Measurements from ENCODE around the gene ARL9. TPM values are rescaled to one million over a fixed set of nuclear protein-coding genes. Genes with fewer than 3 reads are reported as not detected.

ARL9 gene
- total RNA-seq, 1 donor from 2014 or later, result not detected

DNA sequence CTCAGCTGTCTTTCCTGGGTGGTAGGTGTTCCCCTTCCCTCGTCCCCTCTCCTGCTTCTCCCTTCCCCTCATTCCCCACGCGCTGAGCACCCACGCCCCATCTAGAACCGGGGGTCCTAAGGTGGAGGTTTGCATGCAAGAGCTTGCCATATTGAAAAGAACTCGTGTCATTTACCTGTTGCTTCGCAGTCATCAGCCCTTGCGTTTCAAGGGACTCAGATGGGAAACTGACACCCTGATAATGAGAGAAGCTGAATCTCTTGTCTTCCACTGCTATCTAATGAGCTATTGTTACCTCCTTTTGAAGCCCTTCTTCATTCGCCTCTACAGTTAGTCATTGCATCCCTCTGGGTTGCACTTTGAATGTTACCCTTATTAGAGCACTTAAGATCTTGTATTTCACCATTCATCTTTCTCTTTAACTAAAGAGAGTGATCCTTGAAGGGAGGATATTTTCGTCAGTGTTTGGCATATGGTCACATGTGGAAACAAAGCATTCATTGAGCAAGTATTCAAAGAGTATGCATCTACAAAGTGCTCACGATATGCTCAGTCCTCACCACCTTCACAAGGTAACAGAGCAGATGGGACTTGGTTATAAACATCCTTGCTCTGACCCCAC is 25.7 kb downstream of the ARL9 start:
- DNase-seq (ENCODE audit: extremely low read depth, low read depth, low spot score), result no peak

DNA sequence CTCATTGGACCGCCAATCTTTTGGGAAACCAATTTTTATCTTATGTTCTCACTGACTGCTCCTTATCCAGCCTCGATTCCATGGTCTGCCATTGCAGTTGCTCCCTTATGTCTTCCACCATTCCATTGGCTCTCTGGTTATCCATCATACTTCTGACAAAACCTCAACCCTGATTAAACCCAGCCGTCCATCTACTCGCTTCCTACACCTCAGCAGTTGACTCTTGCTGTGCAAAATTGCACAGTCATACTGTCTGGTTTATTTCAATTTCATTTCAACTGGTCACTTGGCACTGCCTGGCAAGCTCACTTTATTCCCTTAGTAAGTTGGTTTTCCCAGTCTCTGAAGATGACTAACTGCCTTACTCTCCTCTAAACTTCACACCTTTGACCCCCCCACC is 26.2 kb downstream of the ARL9 start:
- DNase-seq (ENCODE audit: extremely low read depth, low read depth, low spot score), result no peak

DNA sequence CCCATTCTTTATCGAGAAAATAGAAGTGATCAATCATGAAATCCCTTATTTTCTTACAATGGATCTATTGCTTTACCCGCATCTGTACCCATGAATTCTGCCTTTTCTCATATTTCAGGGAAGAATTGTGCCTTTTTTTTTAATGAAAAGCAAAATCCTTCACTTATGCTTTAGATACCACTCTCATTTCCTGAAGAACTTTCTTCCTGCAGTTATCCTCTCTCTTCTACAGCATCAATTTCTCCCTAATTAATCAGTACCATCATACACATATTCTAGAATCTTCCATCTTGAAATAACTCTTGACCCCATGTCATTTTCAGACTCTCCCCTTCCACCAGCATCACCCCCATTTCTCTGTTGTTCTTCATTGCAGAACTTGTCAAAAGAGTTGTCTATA is 26.6 kb downstream of the ARL9 start:
- no peak for DNase-seq (ENCODE audit: extremely low read depth, low read depth, low spot score)

DNA sequence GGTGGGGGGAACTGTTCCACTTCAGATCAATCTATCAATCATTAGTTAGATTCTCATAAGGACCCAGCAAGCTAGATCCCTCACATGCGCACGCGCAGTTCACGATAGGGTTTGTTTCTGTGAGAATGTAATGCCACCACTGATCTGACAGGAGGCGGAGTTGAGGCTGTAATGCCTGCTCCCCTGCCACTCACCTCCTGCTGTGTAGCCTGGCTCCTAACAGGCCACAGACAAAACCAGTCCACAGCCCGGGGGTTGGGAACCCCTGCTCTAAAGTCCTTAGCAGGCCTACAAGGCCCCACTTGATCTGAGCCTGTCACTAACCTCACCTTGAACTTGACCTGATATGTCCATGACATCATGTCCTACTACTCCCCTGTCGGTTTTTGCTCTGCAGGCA is 30.3 kb downstream of the ARL9 start:
- no peak for DNase-seq (ENCODE audit: extremely low read depth, low read depth, low spot score)

DNA sequence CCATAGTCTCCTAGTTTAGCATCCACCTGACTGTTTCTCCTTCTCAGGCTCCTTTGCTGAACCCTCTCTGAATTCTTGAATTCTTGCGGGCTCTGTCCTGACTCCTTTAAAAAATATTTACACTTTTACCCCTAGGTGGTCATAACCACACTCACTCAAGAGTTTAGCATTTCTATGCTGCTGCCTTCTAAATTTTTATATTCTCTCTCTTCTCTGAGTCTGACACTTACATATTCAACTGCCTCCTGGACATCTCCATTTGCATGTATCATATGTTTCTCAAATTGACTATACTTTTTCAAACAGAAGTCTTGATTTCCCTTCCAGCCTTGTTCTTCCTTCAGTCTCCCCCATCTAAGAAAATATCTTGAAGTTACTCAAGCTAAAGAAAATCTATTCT is 31.6 kb downstream of the ARL9 start:
- no peak for DNase-seq (ENCODE audit: extremely low read depth, low read depth, low spot score)

DNA sequence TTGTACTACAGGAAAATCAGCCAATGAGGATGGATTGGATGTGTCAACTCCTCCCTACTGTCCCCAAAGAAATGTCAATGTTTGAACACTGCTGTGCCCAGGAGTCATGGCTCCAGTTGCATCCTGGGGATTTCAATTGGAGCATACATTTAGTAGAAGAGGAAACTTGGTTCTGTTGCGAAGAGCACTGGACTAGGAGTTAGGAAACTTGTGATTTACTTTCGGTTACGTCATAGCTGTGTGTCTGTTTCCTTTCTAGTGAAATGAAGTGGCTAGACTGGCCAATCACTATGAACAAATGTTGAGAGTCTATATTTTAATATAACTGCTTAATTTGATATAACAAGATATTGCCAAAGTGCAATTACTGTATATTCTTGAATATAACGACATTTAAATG is 35.2 kb downstream of the ARL9 start:
- DNase-seq (ENCODE audit: extremely low read depth, low read depth, low spot score), result no peak

DNA sequence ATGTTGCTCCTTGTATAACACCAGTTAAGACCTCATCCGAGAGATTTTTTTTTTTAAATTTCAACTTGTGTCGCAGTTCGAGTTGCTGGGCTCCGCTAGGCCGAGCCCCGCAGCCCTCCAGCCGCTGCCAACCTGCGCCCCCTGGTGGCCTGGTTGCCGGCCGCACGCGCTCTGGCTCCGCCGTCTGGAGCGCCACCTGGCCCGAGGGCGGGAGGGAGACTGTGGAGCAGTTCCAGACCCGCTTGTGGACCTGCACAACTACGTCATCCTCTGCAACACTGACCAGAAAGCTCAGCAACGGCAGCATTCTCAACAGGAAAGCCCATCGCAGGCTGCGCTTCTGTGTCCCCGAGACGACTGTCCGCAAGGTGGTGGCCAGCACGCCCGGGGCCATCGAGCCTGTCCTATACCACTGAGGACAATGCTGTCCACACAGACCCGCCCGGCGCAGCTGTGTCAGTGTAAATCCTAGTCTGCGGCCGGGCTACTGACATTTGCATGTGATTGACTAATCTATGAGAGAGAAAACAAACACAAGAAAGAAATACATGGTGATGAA is 39.1 kb downstream of the ARL9 start:
- no peak for DNase-seq (ENCODE audit: extremely low read depth, low read depth, low spot score)

DNA sequence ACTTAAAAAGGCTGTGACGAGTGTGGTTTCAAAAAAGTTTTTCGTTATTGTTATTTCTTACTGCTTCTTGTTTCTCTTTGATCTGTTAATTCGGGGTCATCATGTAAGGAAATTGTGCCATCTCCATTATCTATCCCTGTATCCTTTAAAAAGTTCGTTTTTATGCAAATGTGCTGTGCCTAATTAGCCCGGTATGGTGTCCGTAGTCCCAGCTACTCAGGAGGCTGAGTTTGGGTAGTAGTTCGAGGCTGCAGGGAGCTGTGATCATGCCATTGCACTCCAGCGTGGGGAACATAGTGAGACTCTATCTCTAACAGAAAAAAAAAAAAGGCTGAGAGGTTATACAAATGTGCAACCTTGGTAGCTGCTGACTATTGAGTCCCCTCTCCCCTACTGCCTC is 45.1 kb downstream of the ARL9 start:
- no peak for DNase-seq (ENCODE audit: extremely low read depth, low read depth, low spot score)

DNA sequence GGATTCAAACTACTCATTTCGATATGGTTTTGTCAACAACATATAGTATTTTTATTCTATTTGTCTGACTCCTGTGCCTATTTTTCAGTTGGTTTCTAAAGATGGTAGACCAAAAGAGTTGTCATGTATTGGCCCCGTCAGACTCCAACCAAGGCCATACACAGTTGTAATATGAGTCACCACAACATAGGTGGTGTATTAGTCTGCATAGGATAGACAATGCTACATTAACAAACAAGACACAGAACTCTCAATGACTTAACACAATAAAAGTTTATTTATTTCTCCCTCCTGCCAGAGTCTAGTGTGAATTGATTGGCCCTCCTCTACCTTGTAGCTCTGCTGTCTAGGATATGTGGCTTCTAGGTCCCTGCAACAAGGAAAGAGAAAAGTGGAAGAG is 45.9 kb downstream of the ARL9 start:
- DNase-seq (ENCODE audit: extremely low read depth, low read depth, low spot score), result no peak

DNA sequence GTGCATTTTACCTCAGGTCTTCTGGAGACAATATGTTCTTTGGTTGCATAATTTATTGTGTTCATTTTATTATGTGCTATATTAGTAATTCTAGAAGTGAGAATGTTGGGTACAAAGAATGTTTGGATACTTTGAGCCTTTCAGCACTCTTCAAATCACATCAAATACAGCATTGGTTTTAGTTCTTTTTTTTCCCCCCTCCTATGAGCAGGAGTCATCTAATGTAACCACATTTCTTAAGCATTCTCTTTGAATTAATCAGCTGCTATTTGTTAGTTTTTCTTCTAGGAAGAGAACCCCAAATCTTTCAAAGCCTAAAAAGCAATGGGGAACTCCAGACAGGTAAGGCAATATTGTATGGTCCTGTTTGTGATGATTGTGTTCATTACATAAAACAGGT is 46.7 kb downstream of the ARL9 start:
- no peak for DNase-seq (ENCODE audit: extremely low read depth, low read depth, low spot score)

DNA sequence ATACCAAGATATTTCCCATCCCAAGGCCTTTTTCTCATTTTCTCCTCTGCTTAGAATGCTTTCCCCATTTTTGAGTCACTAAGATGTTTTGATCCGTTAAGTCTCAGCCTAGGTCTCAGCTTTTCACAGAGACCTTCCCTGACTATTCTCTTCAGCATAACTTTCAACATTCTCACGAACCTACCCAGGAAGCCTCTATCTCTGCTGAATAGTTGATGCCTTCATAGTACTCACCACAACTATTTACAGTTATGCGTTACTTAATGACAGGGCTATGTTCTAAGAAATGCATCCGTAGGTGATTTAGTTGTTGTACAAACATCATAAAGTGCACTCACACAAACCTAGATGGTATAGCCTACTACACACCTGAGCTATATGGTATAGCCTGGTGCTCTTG is 64.5 kb downstream of the ARL9 start:
- DNase-seq (ENCODE audit: extremely low read depth, low read depth, low spot score), result no peak

Other genes with a start within 250 kb of the ARL9 start
- gene AASDH, start 118.3 kb upstream of the ARL9 start, total RNA-seq, result 3.9 and 6.2 TPM in 2 replicates
- 7.7 and 9.5 TPM in 2 replicates for gene PPAT, start 70.2 kb upstream of the ARL9 start, total RNA-seq
- gene PAICS, start 69.5 kb upstream of the ARL9 start, total RNA-seq, result 56.0 and 59.6 TPM in 2 replicates
- 68.3 and 69.3 TPM in 2 replicates for gene SRP72, start 38.2 kb upstream of the ARL9 start, total RNA-seq
- gene HOPX, start 175.5 kb downstream of the ARL9 start, total RNA-seq, result 1.8 and 18.3 TPM in 2 replicates